Lower leg skin (tissue), 4 donors: ENCODE data around the gene CNOT6L. TPM values are rescaled to one million over a fixed set of nuclear protein-coding genes. Genes with fewer than 3 reads are reported as not detected.

ENCODE experiments used
- DNase-seq, 2 donors: peaks; one replicate each; pipeline ENCODE4 v3.0.0-alpha.2; 2019; ENCODE audit warnings: low spot score in 2 of 2
- H3K4me3 ChIP-seq: fragments of 200-600 bp; sonication (generic); 2 replicates; pipeline ENCODE4 v1.5.1; 2017; ENCODE audit warnings: mild to moderate bottlenecking, low read depth; ENCODE audit not compliant: poor library complexity, severe bottlenecking
- CTCF ChIP-seq, 3 donors: fragments of 450-650 bp; IDR thresholded peaks; one replicate each; pipeline ENCODE4 v1.5.1; 2016; ENCODE audit warnings: antibody characterized with exemption in 3 of 3, mild to moderate bottlenecking in 3 of 3, moderate library complexity in 2 of 3
- POLR2A ChIP-seq, 2 donors: fragments of 450-650 bp; IDR thresholded peaks; one replicate each; pipeline ENCODE4 v1.6.1; 2016 to 2017; ENCODE audit warnings: antibody characterized with exemption in 2 of 2, mild to moderate bottlenecking in 1 of 2, moderate library complexity in 1 of 2
- WGBS, 2 donors: methylation state at CpG; one replicate each; pipeline ENCODE4 v1.1.5; 2018; 5-methylcytosine and 5-hydroxymethylcytosine counted together
- intact Hi-C: fragments of 100-400 bp; cut with DNase I; formaldehyde crosslinking; loops from one replicate; pipeline ENCODE4 v1.15.0; 2023; ENCODE audit warnings: low total_unique reads
- total RNA-seq, 4 donors: library from RNA; depleted of rRNA; stranded (reverse); fragments of >200 nt; gene quantifications; one replicate each; pipeline ENCODE4 v1.1.0, GENCODE V29; 2016

The CNOT6L gene
- total RNA-seq, 4 donors from 2014 or later = 27.7 to 35.5 (median 33.0) TPM

GRCh38 chr4:77856152-77856551 is 37.0 kb upstream of the CNOT6L start:
- WGBS, 2 donors = 77 to 89% methylated on average over 1 of the region's 1 CpG
- TF ChIP-seq POLR2A (IDR thresholded peaks at IDR 0.05) (no peak), CTCF (IDR thresholded peaks at IDR 0.05) (no peak)
- no peak overlapping the region for H3K4me3 ChIP-seq
- no peak for DNase-seq
- intact Hi-C loops = no loop called here

DNA sequence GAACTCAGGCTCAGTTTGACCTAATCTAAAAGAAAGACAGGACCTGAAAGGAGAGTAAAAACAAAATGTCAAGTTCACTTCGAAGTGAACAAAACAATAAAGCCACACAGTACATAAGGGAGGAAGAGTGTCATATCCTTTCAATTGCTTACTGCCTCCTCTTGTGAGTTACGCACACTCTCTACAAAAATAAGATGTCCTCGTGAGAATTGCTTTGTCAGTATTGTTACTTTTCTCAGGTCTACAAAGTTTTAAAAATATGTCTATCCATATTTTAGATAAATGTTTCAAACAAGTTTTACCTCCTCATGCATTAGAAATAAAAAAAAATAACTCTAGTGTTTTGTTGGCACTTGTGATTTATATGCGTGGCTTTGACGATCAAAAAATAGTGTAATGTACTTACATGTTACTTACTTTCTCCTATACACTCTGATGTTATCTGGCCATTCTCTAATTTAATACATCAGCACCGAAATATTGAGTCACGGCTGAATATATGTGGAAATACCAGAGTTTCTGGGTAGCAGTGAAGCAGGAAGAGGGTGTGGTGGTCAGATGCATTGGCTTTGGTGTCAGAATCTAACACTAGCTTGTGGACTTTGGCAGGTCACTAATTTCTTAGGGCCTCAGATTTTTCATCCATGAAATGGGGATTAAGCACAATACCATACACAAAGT is 35.4 kb upstream of the CNOT6L start:
- no peak overlapping the region for H3K4me3 ChIP-seq
- WGBS, 2 donors = 46 to 48% methylated on average over 7 of the region's 7 CpGs
- TF ChIP-seq CTCF (IDR thresholded peaks at IDR 0.05) = no peak
- TF ChIP-seq POLR2A (IDR thresholded peaks at IDR 0.05) = no peak
- no peak for DNase-seq
- intact Hi-C loops = no loop called here

DNA sequence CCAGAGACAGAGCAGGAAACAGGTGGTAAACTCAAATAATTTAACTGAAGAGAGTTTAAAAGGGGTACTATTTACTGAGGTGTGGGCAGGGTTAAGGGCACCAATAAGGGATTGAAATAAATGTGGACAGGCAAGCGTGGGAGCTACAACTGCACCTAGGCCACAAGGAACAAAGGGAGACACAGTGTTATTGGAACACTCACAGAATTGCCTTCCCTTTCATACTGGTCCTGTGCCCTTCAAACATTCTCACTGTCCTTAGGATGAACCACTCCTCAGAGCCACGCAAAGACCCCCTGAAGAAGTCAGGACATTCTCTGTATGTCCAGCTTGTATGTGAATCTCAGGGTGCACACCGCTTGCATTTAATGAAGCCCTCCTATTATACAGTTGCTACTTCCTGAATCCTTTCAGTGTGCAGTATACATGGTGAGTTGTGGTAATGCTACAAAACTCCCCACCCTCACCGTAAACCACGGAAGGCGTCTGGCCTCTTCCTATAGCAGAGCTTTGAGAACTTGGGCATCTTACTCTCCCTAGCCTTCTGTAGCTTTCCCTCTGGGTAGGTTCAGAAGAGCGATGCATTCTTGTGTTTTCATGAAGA is 33.8 kb upstream of the CNOT6L start:
- no peak overlapping the region for H3K4me3 ChIP-seq
- DNase-seq = no peak
- TF ChIP-seq POLR2A (IDR thresholded peaks at IDR 0.05) (no peak), CTCF (IDR thresholded peaks at IDR 0.05) (no peak)
- 67 to 77% methylated on average over 7 of the region's 7 CpGs for WGBS, 2 donors
- intact Hi-C loops = no loop called here

DNA sequence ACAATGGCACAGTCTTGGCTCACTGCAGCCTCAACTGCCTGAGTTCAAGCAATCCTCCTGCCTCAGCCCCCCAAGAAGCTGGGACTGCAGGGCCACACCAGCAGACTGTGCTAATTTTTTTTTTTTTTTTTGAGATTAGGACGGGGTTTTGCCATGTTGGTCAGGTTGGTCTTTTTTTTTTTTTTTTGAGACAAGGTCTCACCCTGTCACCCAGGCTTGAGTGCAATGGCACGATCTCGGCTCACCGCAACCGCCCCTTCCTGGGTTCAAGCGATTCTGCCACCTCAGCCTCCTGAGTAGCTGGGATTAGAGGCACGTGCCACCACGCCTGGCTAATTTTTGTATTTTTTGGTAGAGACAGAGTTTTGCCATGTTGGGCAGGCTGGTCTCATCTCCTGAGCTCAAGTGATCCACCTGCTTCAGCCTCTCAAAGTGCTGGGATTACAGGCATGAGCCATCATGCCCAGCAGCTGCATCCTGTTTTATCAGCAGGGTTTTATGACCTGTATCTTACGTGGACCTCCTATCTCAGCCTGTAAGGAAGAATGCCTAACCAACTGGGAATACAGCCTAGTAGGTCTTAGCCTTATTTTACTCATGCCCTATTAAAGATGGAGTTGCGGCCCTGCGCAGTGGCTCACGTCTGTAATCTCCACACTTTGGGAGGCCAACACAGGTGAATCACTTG is 30.3 kb upstream of the CNOT6L start:
- H3K4me3 ChIP-seq = no peak overlapping the region
- DNase-seq = no peak
- 88 to 89% methylated on average over 12 of the region's 12 CpGs for WGBS, 2 donors
- intact Hi-C loops = no loop called here
- TF ChIP-seq POLR2A (IDR thresholded peaks at IDR 0.05) (no peak), CTCF (IDR thresholded peaks at IDR 0.05) (no peak)

DNA sequence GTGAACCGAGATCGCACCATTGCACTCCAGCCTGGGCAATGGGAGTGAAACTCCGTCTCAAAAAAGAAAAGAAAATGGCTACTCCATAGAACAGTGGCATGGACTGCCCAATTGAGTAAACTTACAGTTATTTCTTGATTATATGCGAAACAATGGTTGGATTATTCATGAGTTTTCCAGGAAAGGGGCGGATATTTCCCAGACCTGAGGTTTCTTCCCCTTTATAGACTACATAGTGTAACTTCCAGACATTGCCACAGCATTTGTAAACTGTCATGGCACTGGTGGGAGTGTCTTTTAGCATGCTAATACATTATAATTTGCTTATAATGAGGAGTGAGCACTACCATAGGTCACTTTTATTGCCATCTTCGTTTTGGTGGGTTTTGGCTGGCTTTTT is 29.3 kb upstream of the CNOT6L start:
- intact Hi-C loops = no loop called here
- 92 to 95% methylated on average over 6 of the region's 6 CpGs for WGBS, 2 donors
- no peak overlapping the region for H3K4me3 ChIP-seq
- TF ChIP-seq POLR2A (IDR thresholded peaks at IDR 0.05) = no peak
- TF ChIP-seq CTCF (IDR thresholded peaks at IDR 0.05) = no peak
- DNase-seq = no peak
